Nephron progenitor cell (in vitro differentiated cells): ENCODE data around the gene SHISAL2A.

Experiments
- DNase-seq: peaks from one replicate; pipeline ENCODE4 v3.0.0; 2021
- H3K27ac Mint-ChIP-seq: 2 replicates; pipeline ENCODE4 v1.8.0; 2021; ENCODE audit warnings: mild to moderate bottlenecking, moderate library complexity, mixed read lengths
- H3K27me3 Mint-ChIP-seq: 2 replicates; pipeline ENCODE4 v1.8.0; 2021; ENCODE audit warnings: mild to moderate bottlenecking, low read depth, mixed read lengths; ENCODE audit not compliant: poor library complexity
- H3K36me3 Mint-ChIP-seq: 2 replicates; pipeline ENCODE4 v1.8.0; 2021; ENCODE audit warnings: low read depth, mixed read lengths
- H3K4me1 Mint-ChIP-seq: 2 replicates; pipeline ENCODE4 v1.8.0; 2021; ENCODE audit warnings: mixed read lengths
- H3K4me3 Mint-ChIP-seq: 2 replicates; pipeline ENCODE4 v1.8.0; 2021; ENCODE audit warnings: mild to moderate bottlenecking, moderate library complexity, mixed read lengths
- H3K9me3 Mint-ChIP-seq: 2 replicates; pipeline ENCODE4 v1.8.0; 2021; ENCODE audit warnings: mild to moderate bottlenecking, moderate library complexity, mixed read lengths
- CTCF ChIP-seq: fragments of 200-600 bp; sonication (generic); IDR thresholded peaks from 2 replicates; pipeline ENCODE4 v1.5.0; 2021; ENCODE audit warnings: antibody characterized with exemption

The SHISAL2A gene

GRCh38 chr1:52645261-52645660 is 12.3 kb downstream of the SHISAL2A start:
- TF ChIP-seq CTCF, result no peak
- peaks cover 10% of the 10 kb centered on the region for H3K27me3 Mint-ChIP-seq
- peaks cover 12% of the 10 kb centered on the region for H3K4me1 Mint-ChIP-seq
- no peak overlapping the region for H3K4me3 Mint-ChIP-seq
- peak overlapping the region; percentile 29 for H3K27ac Mint-ChIP-seq
- no peak for DNase-seq
- H3K9me3 Mint-ChIP-seq, result no peaks in the 10 kb centered on the region
- H3K36me3 Mint-ChIP-seq, result no peaks in the 10 kb centered on the region

GRCh38 chr1:52651904-52652303 is 18.9 kb downstream of the SHISAL2A start:
- no peak overlapping the region for H3K27ac Mint-ChIP-seq
- H3K36me3 Mint-ChIP-seq, result no peaks in the 10 kb centered on the region
- H3K27me3 Mint-ChIP-seq, result peaks cover under 1% of the 10 kb centered on the region
- no peak overlapping the region for H3K4me3 Mint-ChIP-seq
- no peaks in the 10 kb centered on the region for H3K9me3 Mint-ChIP-seq
- no peaks in the 10 kb centered on the region for H3K4me1 Mint-ChIP-seq
- DNase-seq, result no peak
- TF ChIP-seq CTCF, result no peak

GRCh38 chr1:52653207-52653849 is 20.4 kb downstream of the SHISAL2A start:
- TF ChIP-seq CTCF, result no peak
- Mint-ChIP-seq H3K27ac (no peak overlapping the region), H3K27me3 (no peaks in the 10 kb centered on the region), H3K36me3 (no peaks in the 10 kb centered on the region), H3K4me1 (no peaks in the 10 kb centered on the region), H3K4me3 (no peak overlapping the region), H3K9me3 (no peaks in the 10 kb centered on the region)
- no peak for DNase-seq

- Mint-ChIP-seq H3K9me3 (no peaks in the 10 kb centered on the region), H3K36me3 (no peaks in the 10 kb centered on the region), H3K4me1 (no peaks in the 10 kb centered on the region), H3K27ac (no peak overlapping the region), H3K27me3 (no peaks in the 10 kb centered on the region), H3K4me3 (no peak overlapping the region)
- no peak for DNase-seq
- TF ChIP-seq CTCF, result no peak
Observed at GRCh38 chr1:52654063-52654462, 21.1 kb downstream of the SHISAL2A start.

- peaks cover 27% of the 10 kb centered on the region for H3K4me1 Mint-ChIP-seq
- no peak overlapping the region for H3K4me3 Mint-ChIP-seq
- TF ChIP-seq CTCF, result no peak
- H3K27ac Mint-ChIP-seq, result no peak overlapping the region
- H3K9me3 Mint-ChIP-seq, result no peaks in the 10 kb centered on the region
- DNase-seq, result no peak
- no peaks in the 10 kb centered on the region for H3K36me3 Mint-ChIP-seq
- no peaks in the 10 kb centered on the region for H3K27me3 Mint-ChIP-seq
Observed at GRCh38 chr1:52657702-52658101, 24.7 kb downstream of the SHISAL2A start.

GRCh38 chr1:52658795-52659194 is 25.8 kb downstream of the SHISAL2A start:
- no peaks in the 10 kb centered on the region for H3K36me3 Mint-ChIP-seq
- no peaks in the 10 kb centered on the region for H3K9me3 Mint-ChIP-seq
- H3K27me3 Mint-ChIP-seq, result no peaks in the 10 kb centered on the region
- no peak for DNase-seq
- H3K4me3 Mint-ChIP-seq, result no peak overlapping the region
- H3K4me1 Mint-ChIP-seq, result peaks cover 38% of the 10 kb centered on the region
- no peak overlapping the region for H3K27ac Mint-ChIP-seq
- no peak for TF ChIP-seq CTCF
